GM18520 (cell line): ENCODE results near the gene ADGRG3.
"Not testable (repeated sequence)": the region's sequence is repeated elsewhere in the genome, so short reads cannot be mapped to it uniquely, and the experiment has no call there.

ENCODE experiments used
- ATAC-seq: cut with Tn5 transposase; IDR thresholded peaks from one replicate; pipeline ENCODE4 v1.9.1; 2021; ENCODE audit not compliant: unreplicated experiment

Gene ADGRG3

GRCh38 chr16:57661936-57662906 lies 5.9 kb upstream of the ADGRG3 start:
- ATAC-seq, result no peak

GRCh38 chr16:57663436-57663835 lies 4.7 kb upstream of the ADGRG3 start:
- no peak for ATAC-seq

DNA sequence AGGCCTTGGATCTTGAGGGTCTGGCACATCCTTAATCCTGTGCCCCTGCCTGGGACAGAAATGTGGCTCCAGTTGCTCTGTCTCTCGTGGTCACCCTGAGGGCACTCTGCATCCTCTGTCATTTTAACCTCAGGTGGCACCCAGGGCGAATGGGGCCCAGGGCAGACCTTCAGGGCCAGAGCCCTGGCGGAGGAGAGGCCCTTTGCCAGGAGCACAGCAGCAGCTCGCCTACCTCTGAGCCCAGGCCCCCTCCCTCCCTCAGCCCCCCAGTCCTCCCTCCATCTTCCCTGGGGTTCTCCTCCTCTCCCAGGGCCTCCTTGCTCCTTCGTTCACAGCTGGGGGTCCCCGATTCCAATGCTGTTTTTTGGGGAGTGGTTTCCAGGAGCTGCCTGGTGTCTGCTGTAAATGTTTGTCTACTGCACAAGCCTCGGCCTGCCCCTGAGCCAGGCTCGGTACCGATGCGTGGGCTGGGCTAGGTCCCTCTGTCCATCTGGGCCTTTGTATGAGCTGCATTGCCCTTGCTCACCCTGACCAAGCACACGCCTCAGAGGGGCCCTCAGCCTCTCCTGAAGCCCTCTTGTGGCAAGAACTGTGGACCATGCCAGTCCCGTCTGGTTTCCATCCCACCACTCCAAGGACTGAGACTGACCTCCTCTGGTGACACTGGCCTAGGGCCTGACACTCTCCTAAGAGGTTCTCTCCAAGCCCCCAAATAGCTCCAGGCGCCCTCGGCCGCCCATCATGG lies 4.0 kb upstream of the ADGRG3 start:
- ATAC-seq, result no peak

DNA sequence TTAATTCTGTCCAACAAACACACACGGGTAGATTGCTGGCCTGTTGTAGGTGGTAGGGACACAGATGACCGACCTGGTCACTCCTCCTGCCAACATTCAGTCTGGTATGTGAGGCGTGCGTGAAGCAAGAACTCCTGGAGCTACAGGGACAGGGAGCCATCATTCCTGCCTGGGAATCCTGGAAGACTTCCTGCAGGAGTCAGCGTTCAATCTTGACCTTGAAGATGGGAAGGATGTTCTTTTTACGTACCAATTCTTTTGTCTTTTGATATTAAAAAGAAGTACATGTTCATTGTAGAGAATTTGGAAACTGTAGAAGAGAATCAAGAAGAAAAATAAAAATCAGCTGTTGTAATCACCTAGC lies 3.5 kb upstream of the ADGRG3 start:
- no peak for ATAC-seq

DNA sequence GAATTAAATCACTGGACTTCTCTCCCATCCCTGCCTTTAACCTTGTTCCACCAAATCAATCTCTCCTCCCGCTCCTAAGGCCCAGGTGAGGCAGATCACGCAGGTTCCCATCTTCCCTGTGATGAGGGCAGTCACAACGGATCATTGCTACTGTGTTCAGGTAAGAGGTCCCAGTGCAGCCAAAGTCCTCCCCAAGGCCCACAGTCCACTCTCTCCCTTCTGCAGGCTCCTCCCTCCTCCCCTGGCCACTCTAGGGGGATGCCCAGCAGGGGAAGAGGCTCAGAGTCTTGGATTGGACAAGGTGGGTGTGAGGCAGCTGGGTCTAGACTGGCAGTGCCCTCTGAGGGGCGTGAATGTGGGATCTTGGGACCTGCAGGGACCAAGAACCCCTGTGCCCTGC lies 2.6 kb upstream of the ADGRG3 start:
- ATAC-seq, result no peak

- no peak for ATAC-seq
Measured at GRCh38 chr16:57666353-57667047, 1.6 kb upstream of the ADGRG3 start.

GRCh38 chr16:57667048-57667525 lies 1.0 kb upstream of the ADGRG3 start:
- ATAC-seq, result no peak

- ATAC-seq, result no peak
Measured at GRCh38 chr16:57667526-57668262, 412 bp upstream of the ADGRG3 start.

DNA sequence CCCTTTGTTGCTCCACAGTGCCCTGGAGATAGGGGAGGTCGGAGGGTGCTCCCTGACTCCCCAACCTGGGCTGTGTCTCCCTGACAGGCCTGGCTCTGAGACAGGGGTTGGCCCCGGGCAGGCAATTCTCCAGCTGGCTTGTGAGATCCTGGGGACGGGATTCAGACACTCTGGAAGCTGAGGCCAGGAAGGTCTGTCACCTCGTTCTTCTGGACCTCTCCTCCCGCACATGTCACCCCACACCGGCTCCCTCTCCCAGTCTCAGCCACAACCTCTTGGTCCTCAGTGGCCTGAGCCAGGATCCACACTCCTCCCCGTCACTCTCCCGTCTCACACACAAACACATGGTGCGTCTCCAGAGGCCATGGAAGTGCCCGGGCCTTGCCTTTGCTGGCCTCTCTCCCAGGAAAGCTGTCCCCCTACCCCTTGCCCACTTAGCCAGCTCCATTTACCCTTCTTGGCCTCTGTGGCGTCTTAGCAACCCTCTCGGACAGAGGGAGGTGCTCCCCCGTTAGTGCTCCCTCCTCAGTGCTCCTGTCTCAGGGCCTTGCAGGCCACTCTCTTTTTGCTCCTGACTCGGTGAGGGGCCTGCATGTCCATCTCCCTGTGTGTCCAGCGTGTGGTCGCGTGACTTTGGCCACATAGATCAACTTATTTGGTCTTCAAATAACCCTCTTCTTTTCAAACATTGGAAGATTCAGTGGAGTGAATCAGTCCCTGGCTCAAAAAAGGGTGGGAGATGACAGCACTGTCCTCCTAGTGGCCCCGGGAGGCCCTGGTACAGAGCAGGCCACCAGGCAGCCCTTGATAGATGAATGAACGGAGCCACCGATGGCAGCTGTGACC lies 747 bp downstream of the ADGRG3 start:
- ATAC-seq, result no peak

- ATAC-seq, result no peak
Measured at GRCh38 chr16:57669476-57670162, 1.5 kb downstream of the ADGRG3 start.

DNA sequence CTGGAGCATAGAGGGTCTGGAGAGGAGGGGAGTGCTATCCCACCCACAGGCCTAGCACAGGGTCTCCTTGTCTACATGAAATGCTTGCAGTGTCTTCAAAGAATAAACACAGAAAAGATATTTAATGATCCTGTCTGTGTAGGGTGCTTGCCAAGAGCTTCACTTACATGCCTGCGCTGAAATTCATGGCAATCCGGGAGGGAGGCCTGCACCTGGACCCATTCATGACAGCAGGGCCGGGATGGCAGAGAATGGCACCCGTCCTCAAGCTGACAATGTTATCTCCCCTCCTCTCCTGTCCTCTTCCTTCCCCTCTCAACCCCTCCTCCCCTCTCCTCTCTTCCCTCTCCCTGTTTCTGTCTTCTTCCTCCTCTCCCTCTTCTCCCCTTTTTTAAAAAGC lies 2.1 kb downstream of the ADGRG3 start:
- no peak for ATAC-seq

GRCh38 chr16:57671451-57671850 lies 3.3 kb downstream of the ADGRG3 start:
- not testable (repeated sequence) for ATAC-seq

DNA sequence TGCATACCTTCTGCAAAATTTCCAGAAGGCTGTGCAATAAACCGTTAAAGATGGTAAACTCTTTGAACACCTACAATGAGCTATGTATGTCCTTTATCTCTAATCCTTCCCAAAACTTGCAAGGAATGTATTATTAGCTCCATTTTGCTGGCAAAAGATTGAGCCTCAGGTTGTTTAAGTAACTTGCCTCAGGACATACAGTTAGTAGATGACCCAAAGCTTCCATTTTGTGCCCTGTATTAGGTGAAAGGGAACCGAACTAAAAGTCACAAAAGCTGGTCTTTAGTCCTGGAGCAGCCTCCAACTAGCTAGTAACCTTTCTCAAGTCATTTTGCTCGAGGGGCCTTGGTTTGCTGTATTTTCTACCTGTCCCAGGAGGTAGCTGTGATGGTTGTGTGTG lies 4.3 kb downstream of the ADGRG3 start:
- ATAC-seq, result no peak

DNA sequence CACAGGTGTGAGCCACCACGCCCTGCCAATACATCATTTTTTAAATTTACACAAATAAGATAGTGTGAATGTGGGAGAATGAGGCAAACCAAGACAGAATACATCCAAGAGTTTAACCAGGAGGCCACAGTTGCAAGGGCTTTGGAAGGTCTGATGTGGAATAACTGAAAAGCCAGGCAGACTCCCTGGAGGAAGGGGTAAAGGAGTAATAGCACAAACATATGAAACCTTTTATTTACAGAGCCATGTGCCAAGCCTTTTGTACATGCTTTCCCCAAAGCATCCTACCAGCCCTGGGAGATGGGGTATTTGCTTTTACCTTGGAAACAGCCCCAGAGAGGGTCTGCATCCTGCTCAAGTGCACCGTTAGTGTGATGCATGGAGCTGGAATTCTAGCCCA lies 4.7 kb downstream of the ADGRG3 start:
- no peak for ATAC-seq

GRCh38 chr16:57675741-57676551 lies 7.8 kb downstream of the ADGRG3 start:
- ATAC-seq, result no peak

DNA sequence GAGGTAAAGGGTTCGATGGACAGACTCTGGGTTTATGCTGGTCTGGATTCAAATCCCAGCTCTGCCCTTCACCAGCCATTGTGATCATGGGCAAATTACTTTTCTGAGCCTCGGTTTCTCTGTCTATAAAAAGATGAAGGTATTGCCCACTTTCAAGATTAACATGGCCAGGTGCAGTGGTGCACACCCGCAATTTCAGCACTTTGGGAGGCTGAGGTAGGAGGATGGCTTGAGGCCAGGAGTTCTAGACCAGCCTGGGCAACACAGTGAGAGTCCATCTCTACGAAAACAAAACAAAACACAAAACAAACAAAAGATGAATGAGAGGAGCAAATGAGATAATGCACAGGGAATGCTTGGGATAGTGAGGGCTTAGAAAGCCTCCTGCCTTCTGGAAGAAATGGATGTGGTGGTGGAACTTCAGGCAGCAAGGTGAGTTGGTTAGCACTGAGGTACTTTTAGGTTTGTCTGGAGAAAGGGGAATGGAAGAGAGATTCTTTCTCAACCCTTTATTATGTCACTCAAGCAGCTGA lies 8.5 kb downstream of the ADGRG3 start:
- ATAC-seq, result no peak

DNA sequence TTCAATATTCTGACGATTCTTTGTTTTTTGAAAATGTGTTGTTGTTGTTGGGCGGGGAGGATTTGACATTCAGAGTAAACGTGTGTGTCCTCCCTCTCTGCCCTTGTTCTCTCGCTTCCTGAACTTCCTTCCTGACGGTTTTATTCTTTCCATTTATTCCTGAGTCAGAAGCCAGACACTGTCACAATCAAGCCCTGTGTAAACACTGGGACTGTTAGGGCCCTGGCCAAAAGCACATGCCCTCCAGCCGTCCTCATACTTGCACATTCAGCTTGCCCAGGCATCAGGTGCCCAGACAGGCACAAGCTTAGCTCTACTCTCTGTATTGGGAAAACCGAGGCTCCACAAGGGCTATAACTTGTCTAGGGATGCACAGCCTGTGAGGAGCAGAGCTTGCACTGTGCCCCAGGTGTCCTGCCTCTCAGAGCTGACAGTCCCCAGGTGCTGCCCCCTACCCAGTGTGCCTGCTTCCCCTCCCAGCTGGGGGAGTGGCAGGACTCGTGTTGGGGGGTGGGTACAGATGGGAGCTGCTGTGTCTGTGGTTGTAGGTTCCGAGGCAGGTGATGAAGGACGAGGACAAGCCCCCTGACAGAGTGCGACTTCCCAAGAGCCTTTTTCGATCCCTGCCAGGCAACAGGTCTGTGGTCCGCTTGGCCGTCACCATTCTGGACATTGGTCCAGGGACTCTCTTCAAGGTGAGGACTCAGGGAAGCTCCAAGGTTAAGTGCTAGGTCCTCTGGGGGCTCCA lies 9.7 kb downstream of the ADGRG3 start:
- no peak for ATAC-seq
